Cardiac fibroblast (primary cell): ENCODE results near the gene FBXO31.

Experiments
- DNase-seq, 2 donors: peaks; one replicate each; pipeline versions ENCODE4 v3.0.0 to v3.0.0-alpha.2; 2010; ENCODE audit warnings: low read depth in 2 of 2
- H3K4me3 ChIP-seq, 2 donors: replicated peaks in 1 of 2; 1 replicate in 1 of 2; 2 replicates in 1 of 2; pipeline ENCODE4 v1.5.1; 2011; ENCODE audit warnings: low read depth in 2 of 2, low read length in 2 of 2, mild to moderate bottlenecking in 2 of 2, moderate library complexity in 1 of 2
- CTCF ChIP-seq: IDR thresholded peaks from one replicate; pipeline ENCODE4 v1.5.1; 2011; ENCODE audit warnings: low read depth, mild to moderate bottlenecking, low read length, inconsistent platforms

Gene FBXO31

GRCh38 chr16:87328846-87329245, 54.7 kb downstream of the FBXO31 start:
- no peak overlapping the region for H3K4me3 ChIP-seq
- no peak for DNase-seq
- no peak for TF ChIP-seq CTCF

GRCh38 chr16:87327798-87328495, 55.6 kb downstream of the FBXO31 start:
- H3K4me3 ChIP-seq: no peak overlapping the region
- TF ChIP-seq CTCF: no peak
- DNase-seq: no peak

- no peak for DNase-seq
- no peak overlapping the region for H3K4me3 ChIP-seq
- no peak for TF ChIP-seq CTCF
These were observed 57.4 kb downstream of the FBXO31 start for GRCh38 chr16:87326151-87326571.

- DNase-seq: no peak
- TF ChIP-seq CTCF: no peak
- no peak overlapping the region for H3K4me3 ChIP-seq
These were observed 58.1 kb downstream of the FBXO31 start for GRCh38 chr16:87325423-87325858.

- TF ChIP-seq CTCF: peak; percentile 83
- H3K4me3 ChIP-seq: no peak overlapping the region
- DNase-seq: peak; percentile 24 to 37
These were observed 58.9 kb downstream of the FBXO31 start for GRCh38 chr16:87324411-87325275.

GRCh38 chr16:87323727-87324410, 59.7 kb downstream of the FBXO31 start:
- no peak overlapping the region for H3K4me3 ChIP-seq
- DNase-seq: no peak
- TF ChIP-seq CTCF: no peak
